HCT116 (cell line): ENCODE results near the gene ZNF692. TPM values are rescaled to one million over a fixed set of nuclear protein-coding genes. Genes with fewer than 3 reads are reported as not detected.
"Not testable (repeated sequence)": the region's sequence is repeated elsewhere in the genome, so short reads cannot be mapped to it uniquely, and the experiment has no call there.

Experiments used
- ATAC-seq: fragments of 200-7000 bp; cut with Tn5 transposase; 2 replicates; pipeline ENCODE4 v1.9.1; 2020; ENCODE audit warnings: mild to moderate bottlenecking, moderate library complexity
- BruUV-seq: library from RNA; stranded (reverse); fragments of 400-500 nt; replicated peaks from 2 replicates; lab custom pipeline; 2021; lab: Mats Ljungman, UMichigan
- CTCF ChIA-PET: fragments of 300-600 bp; sonication (Branson Sonifier 250); formaldehyde crosslinking; loops from one replicate; lab custom pipeline; 2021; ENCODE audit warnings: antibody characterized with exemption; lab: Charles Lee
- POLR2A ChIA-PET: fragments of 300-600, 350-600 bp; sonication (Branson Sonifier 250); formaldehyde crosslinking; loops from one replicate; lab custom pipeline; 2021; ENCODE audit warnings: antibody characterized with exemption; lab: Charles Lee
- RAD21 ChIA-PET, 2 experiments: fragments of 300-600 bp; sonication (Branson Sonifier 250); formaldehyde crosslinking; loops; one replicate each; lab custom pipeline; 2023; ENCODE audit warnings: low total read pairs in 2 of 2; ENCODE audit not compliant: uncharacterized antibody in 2 of 2, unreplicated experiment in 2 of 2, low non-redundant PET in 1 of 2; lab: Charles Lee
- DNase-seq: peaks from one replicate; pipeline ENCODE4 v3.0.0-alpha.2; 2010; ENCODE audit warnings: low read depth, low spot score
- H2AFZ ChIP-seq: fragments of 200-600 bp; shearing (Covaris generic), sonication (generic); 2 replicates; pipeline ENCODE4 v1.6.1; 2017; ENCODE audit warnings: low read depth, mixed run types, mixed read lengths, antibody characterized with exemption, low read length; ENCODE audit not compliant: poor library complexity, severe bottlenecking
- H3K27ac ChIP-seq: 2 replicates; pipeline ENCODE4 v1.5.1; 2012; ENCODE audit warnings: low read depth, low read length
- H3K27me3 ChIP-seq: fragments of 200-600 bp; sonication (generic); 2 replicates; pipeline ENCODE4 v1.6.1; 2016; ENCODE audit warnings: mixed run types, low read length, mixed read lengths; ENCODE audit not compliant: insufficient read depth
- H3K36me3 ChIP-seq, 2 experiments: fragments of 200-500 bp in 1 of 2; fragments of 200-600 bp in 1 of 2; sonication (Bioruptor generic) in 1 of 2; sonication (generic) in 1 of 2; 2 replicates each; pipeline versions ENCODE4 v1.5.1 to v1.6.1; 2014 to 2016; ENCODE audit warnings: low read length in 2 of 2, inconsistent platforms in 1 of 2, mixed read lengths in 1 of 2, mixed run types in 1 of 2; ENCODE audit not compliant: insufficient read depth in 2 of 2, control insufficient read depth in 1 of 2
- H3K4me1 ChIP-seq, 2 experiments: fragments of 200-600 bp in 1 of 2; sonication (generic) in 1 of 2; 2 replicates each; pipeline versions ENCODE4 v1.5.1 to v1.6.1; 2012 to 2017; ENCODE audit warnings: low read length in 2 of 2, inconsistent platforms in 1 of 2, mild to moderate bottlenecking in 1 of 2, mixed read lengths in 1 of 2, mixed run types in 1 of 2, moderate library complexity in 1 of 2; ENCODE audit not compliant: insufficient read depth in 2 of 2, control insufficient read depth in 1 of 2
- H3K4me2 ChIP-seq: fragments of 200-600 bp; sonication (generic); 2 replicates; pipeline ENCODE4 v1.6.1; 2017; ENCODE audit warnings: mixed run types, low read length, mixed read lengths
- H3K4me3 ChIP-seq, 2 experiments: fragments of 200-600 bp in 1 of 2; sonication (generic) in 1 of 2; replicated peaks in 1 of 2; 2 replicates each; pipeline ENCODE4 v1.5.1; 2011 to 2016; ENCODE audit warnings: low read length in 2 of 2, control low read depth in 1 of 2, low read depth in 1 of 2, mild to moderate bottlenecking in 1 of 2, mixed read lengths in 1 of 2, mixed run types in 1 of 2
- H3K79me2 ChIP-seq: fragments of 200-600 bp; sonication (generic); 2 replicates; pipeline ENCODE4 v1.6.1; 2017; ENCODE audit warnings: mild to moderate bottlenecking, mixed run types, low read length, moderate library complexity, mixed read lengths; ENCODE audit not compliant: insufficient read depth
- H3K9ac ChIP-seq: fragments of 200-600 bp; sonication (generic); 2 replicates; pipeline ENCODE4 v1.6.1; 2016; ENCODE audit warnings: low read length, mixed read lengths
- H3K9me2 ChIP-seq: fragments of 200-600 bp; sonication (generic), shearing (Covaris generic); 2 replicates; pipeline ENCODE4 v1.6.1; 2017; ENCODE audit warnings: mixed run types, mild to moderate bottlenecking, moderate library complexity; ENCODE audit not compliant: insufficient read depth
- H3K9me3 ChIP-seq, 2 experiments: fragments of 200-500 bp in 1 of 2; fragments of 200-600 bp in 1 of 2; sonication (Bioruptor generic) in 1 of 2; sonication (generic) in 1 of 2; 2 replicates each; pipeline ENCODE4 v1.6.1; 2014 to 2017; ENCODE audit warnings: low read length in 2 of 2, mixed read lengths in 2 of 2, inconsistent platforms in 1 of 2, low read depth in 1 of 2, mild to moderate bottlenecking in 1 of 2, mixed run types in 1 of 2, moderate library complexity in 1 of 2; ENCODE audit not compliant: control insufficient read depth in 1 of 2, insufficient read depth in 1 of 2
- H4K20me1 ChIP-seq: fragments of 200-600 bp; sonication (generic), shearing (Covaris generic); 2 replicates; pipeline ENCODE4 v1.6.1; 2017; ENCODE audit warnings: mixed run types, mild to moderate bottlenecking, moderate library complexity; ENCODE audit not compliant: insufficient read depth
- SIN3A ChIP-seq: IDR thresholded peaks from 2 replicates; pipeline ENCODE4 v1.6.1; 2012; ENCODE audit warnings: low read depth
- SRF ChIP-seq: IDR thresholded peaks from 2 replicates; pipeline ENCODE4 v1.6.1; 2012; ENCODE audit warnings: low read depth
- TCF7L2 ChIP-seq: IDR thresholded peaks from 2 replicates; pipeline ENCODE4 v1.7.0; 2011; ENCODE audit warnings: borderline replicate concordance, inconsistent platforms; ENCODE audit not compliant: insufficient read depth, insufficient read length; ENCODE audit errors: extremely low read depth
- intact Hi-C: fragments of 100-400 bp; cut with micrococcal nuclease; formaldehyde crosslinking; loops from 2 replicates; pipeline ENCODE4 v1.10.0; 2022
- total RNA-seq: library from RNA; stranded (reverse); gene quantifications from one replicate; pipeline ENCODE4 v1.2.1, GENCODE V29; 2021; ENCODE audit not compliant: unreplicated experiment
- TF ChIP-seq, protein P1 (sequence below): IDR thresholded peaks from 2 replicates; pipeline ENCODE4 v1.6.1; 2012; ENCODE audit warnings: low read depth
- TF ChIP-seq, protein P2 (sequence below): IDR thresholded peaks from 2 replicates; pipeline ENCODE4 v1.6.1; 2012
- TF ChIP-seq, protein P3 (sequence below), 3 experiments: fragments of 200-600 bp in 1 of 3; sonication (generic) in 1 of 3; IDR thresholded peaks in 2 of 3; conservative IDR thresholded peaks in 1 of 3; 2 replicates each; pipeline ENCODE4 v1.5.1; 2012 to 2017; ENCODE audit warnings: low read depth in 2 of 3, low read length in 2 of 3, antibody characterized with exemption in 1 of 3, borderline replicate concordance in 1 of 3, control low read depth in 1 of 3, mild to moderate bottlenecking in 1 of 3, mixed read lengths in 1 of 3, mixed run types in 1 of 3, moderate library complexity in 1 of 3; ENCODE audit not compliant: insufficient read depth in 1 of 3
- TF ChIP-seq, protein P4 (sequence below): IDR thresholded peaks from 2 replicates; pipeline ENCODE4 v1.6.1; 2012

ZNF692 gene
- total RNA-seq, 1 experiment from 2014 or later, result 76.2 TPM

DNA sequence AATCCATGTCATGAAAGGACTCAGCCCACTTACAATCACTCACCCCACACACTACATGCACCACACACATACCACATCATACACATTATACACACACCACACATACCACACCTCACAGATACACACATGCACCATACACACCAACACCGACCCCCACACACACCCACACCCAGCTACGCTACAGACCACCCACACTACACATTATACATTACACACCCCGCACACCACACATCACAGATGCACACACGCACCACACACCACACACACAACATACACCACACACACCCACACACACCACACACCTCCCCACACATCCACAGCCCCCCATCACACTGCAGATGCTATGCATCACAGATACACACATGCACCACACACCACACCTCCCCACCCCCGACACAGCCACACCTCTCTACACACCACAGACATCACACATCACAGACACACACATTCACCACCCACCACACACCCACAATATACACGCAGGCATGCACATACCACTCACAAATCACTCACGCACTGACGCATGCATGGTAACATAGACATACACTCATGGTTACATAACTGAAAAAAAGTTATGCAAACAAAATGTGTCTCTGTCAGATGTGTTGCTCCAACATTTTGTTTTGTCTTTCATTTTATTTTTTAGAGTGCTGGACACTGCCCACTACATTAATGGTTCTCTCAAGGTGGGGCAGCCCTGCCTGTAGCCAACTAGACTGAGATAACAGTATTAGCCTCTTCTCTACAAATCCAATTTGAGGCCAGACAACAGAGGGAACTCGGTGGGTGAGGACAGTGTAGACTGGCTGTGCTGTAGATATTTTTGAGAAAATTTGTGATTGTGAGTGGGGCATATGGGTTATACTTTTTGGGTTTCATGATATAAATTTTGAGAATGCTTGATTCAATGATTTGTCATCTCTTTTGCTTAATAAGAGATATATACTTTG is 31.9 kb upstream of the ZNF692 start (continued):
- TF ChIP-seq, protein P1, sequence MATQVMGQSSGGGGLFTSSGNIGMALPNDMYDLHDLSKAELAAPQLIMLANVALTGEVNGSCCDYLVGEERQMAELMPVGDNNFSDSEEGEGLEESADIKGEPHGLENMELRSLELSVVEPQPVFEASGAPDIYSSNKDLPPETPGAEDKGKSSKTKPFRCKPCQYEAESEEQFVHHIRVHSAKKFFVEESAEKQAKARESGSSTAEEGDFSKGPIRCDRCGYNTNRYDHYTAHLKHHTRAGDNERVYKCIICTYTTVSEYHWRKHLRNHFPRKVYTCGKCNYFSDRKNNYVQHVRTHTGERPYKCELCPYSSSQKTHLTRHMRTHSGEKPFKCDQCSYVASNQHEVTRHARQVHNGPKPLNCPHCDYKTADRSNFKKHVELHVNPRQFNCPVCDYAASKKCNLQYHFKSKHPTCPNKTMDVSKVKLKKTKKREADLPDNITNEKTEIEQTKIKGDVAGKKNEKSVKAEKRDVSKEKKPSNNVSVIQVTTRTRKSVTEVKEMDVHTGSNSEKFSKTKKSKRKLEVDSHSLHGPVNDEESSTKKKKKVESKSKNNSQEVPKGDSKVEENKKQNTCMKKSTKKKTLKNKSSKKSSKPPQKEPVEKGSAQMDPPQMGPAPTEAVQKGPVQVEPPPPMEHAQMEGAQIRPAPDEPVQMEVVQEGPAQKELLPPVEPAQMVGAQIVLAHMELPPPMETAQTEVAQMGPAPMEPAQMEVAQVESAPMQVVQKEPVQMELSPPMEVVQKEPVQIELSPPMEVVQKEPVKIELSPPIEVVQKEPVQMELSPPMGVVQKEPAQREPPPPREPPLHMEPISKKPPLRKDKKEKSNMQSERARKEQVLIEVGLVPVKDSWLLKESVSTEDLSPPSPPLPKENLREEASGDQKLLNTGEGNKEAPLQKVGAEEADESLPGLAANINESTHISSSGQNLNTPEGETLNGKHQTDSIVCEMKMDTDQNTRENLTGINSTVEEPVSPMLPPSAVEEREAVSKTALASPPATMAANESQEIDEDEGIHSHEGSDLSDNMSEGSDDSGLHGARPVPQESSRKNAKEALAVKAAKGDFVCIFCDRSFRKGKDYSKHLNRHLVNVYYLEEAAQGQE, result no peak
- TF ChIP-seq SIN3A (no peak), TCF7L2 (no peak), SRF (no peak)
- TF ChIP-seq, protein P2, sequence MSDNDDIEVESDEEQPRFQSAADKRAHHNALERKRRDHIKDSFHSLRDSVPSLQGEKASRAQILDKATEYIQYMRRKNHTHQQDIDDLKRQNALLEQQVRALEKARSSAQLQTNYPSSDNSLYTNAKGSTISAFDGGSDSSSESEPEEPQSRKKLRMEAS, result no peak
- TF ChIP-seq, protein P3, sequence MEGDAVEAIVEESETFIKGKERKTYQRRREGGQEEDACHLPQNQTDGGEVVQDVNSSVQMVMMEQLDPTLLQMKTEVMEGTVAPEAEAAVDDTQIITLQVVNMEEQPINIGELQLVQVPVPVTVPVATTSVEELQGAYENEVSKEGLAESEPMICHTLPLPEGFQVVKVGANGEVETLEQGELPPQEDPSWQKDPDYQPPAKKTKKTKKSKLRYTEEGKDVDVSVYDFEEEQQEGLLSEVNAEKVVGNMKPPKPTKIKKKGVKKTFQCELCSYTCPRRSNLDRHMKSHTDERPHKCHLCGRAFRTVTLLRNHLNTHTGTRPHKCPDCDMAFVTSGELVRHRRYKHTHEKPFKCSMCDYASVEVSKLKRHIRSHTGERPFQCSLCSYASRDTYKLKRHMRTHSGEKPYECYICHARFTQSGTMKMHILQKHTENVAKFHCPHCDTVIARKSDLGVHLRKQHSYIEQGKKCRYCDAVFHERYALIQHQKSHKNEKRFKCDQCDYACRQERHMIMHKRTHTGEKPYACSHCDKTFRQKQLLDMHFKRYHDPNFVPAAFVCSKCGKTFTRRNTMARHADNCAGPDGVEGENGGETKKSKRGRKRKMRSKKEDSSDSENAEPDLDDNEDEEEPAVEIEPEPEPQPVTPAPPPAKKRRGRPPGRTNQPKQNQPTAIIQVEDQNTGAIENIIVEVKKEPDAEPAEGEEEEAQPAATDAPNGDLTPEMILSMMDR (IDR thresholded peaks at IDR 0.05 in 2 of 3, conservative IDR thresholded peaks at IDR 0.05 in 1 of 3; ENCODE audit: borderline replicate concordance in 1 of 3, insufficient read depth in 1 of 3, low read depth in 2 of 3, low read length in 2 of 3), result no peak
- TF ChIP-seq, protein P4, sequence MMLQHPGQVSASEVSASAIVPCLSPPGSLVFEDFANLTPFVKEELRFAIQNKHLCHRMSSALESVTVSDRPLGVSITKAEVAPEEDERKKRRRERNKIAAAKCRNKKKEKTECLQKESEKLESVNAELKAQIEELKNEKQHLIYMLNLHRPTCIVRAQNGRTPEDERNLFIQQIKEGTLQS, result no peak

DNA sequence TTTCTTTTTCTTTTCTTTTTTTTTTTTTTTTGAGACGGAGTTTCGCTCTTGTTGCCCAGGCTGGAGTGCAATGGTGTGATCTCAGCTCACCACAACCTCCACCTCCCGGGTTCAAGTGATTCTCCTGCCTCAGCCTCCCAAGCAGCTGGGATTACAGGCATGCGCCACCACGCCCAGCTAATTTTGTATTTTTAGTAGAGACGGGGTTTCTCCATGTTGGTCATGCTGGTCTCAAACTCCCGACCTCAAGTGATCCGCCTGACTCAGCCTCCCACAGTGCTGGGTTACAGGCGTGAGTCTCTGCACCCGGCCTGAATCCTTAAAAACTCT is 31.0 kb upstream of the ZNF692 start:
- H3K9ac ChIP-seq, intact Hi-C loops, H3K79me2 ChIP-seq, H3K27me3 ChIP-seq, H3K27ac ChIP-seq, H3K9me3 ChIP-seq, H4K20me1 ChIP-seq, CTCF ChIA-PET, POLR2A ChIA-PET, BruUV-seq, H3K9me2 ChIP-seq, H3K4me1 ChIP-seq, RAD21 ChIA-PET, DNase-seq, H3K36me3 ChIP-seq, H3K4me3 ChIP-seq, H3K4me2 ChIP-seq, H2AFZ ChIP-seq, ATAC-seq: not testable (repeated sequence)
